Thyroid gland (tissue), 4 donors: Measurements from ENCODE around the gene TTF1. TPM values are rescaled to one million over a fixed set of nuclear protein-coding genes. Genes with fewer than 3 reads are reported as not detected.

Experiments used
- DNase-seq, 2 donors: peaks; one replicate each; pipeline ENCODE4 v3.0.0-alpha.2; 2019
- H3K27ac ChIP-seq, 3 donors: fragments of 200-600 bp; sonication (generic); 1 replicate in 2 of 3; 2 replicates in 1 of 3; pipeline ENCODE4 v1.5.1; 2016 to 2019; ENCODE audit warnings: mild to moderate bottlenecking in 1 of 3, moderate library complexity in 1 of 3
- H3K27me3 ChIP-seq: fragments of 200-600 bp; sonication (generic); one replicate; pipeline ENCODE4 v1.5.1; 2019
- H3K36me3 ChIP-seq, 2 donors: fragments of 200-600 bp; sonication (generic); one replicate each; pipeline ENCODE4 v1.5.1; 2016 to 2019
- H3K4me1 ChIP-seq, 2 donors: fragments of 200-600 bp; sonication (generic); one replicate each; pipeline ENCODE4 v1.5.1; 2017 to 2019
- H3K4me3 ChIP-seq, 3 donors: fragments of 200-600 bp; sonication (generic); replicated peaks in 1 of 3; 1 replicate in 2 of 3; 2 replicates in 1 of 3; pipeline ENCODE4 v1.5.1; 2016; ENCODE audit warnings: mild to moderate bottlenecking in 1 of 3
- H3K9me3 ChIP-seq: fragments of 200-600 bp; sonication (generic); one replicate; pipeline ENCODE4 v1.5.1; 2017
- CTCF ChIP-seq, 6 experiments: fragments of 200-600 bp in 3 of 6; fragments of 450-650 bp in 3 of 6; sonication (generic) in 3 of 6; IDR thresholded peaks; one replicate each; pipeline ENCODE4 v1.5.1; 2016 to 2019; ENCODE audit warnings: antibody characterized with exemption in 6 of 6, mild to moderate bottlenecking in 2 of 6, inconsistent platforms in 1 of 6, moderate library complexity in 1 of 6
- POLR2A ChIP-seq, 2 donors: fragments of 450-650 bp; IDR thresholded peaks; one replicate each; pipeline ENCODE4 v1.6.1; 2017; ENCODE audit warnings: antibody characterized with exemption in 2 of 2, mild to moderate bottlenecking in 2 of 2, moderate library complexity in 1 of 2
- WGBS, 2 donors: methylation state at CpG; one replicate each; pipeline ENCODE4 v1.1.5; 2017; 5-methylcytosine and 5-hydroxymethylcytosine counted together
- intact Hi-C: fragments of 100-400 bp; cut with DNase I; formaldehyde crosslinking; loops from one replicate; pipeline ENCODE4 v1.15.1; 2023
- total RNA-seq, 4 donors: library from RNA; depleted of rRNA; stranded (reverse); fragments of >200 nt; gene quantifications; one replicate each; pipeline ENCODE4 v1.2.3, GENCODE V29; 2016

Gene TTF1
- total RNA-seq, 4 donors from 2014 or later, result 10.8 to 19.3 (median 13.6) TPM

- H3K27me3 ChIP-seq, result no peaks in the 10 kb centered on the region
- intact Hi-C loops, result no loop called here
- H3K4me3 ChIP-seq, result no peak overlapping the region
- no peaks in the 10 kb centered on the region for H3K4me1 ChIP-seq
- WGBS, 2 donors, result 50 to 58% methylated on average over 22 of the region's 22 CpGs
- no peaks in the 10 kb centered on the region for H3K9me3 ChIP-seq
- no peak for DNase-seq
- no peak overlapping the region for H3K27ac ChIP-seq
- TF ChIP-seq POLR2A (IDR thresholded peaks at IDR 0.05) (no peak), CTCF (IDR thresholded peaks at IDR 0.05) (no peak)
- no peaks in the 10 kb centered on the region for H3K36me3 ChIP-seq
Measured at GRCh38 chr9:132424857-132425674, 18.4 kb upstream of the TTF1 start.

DNA sequence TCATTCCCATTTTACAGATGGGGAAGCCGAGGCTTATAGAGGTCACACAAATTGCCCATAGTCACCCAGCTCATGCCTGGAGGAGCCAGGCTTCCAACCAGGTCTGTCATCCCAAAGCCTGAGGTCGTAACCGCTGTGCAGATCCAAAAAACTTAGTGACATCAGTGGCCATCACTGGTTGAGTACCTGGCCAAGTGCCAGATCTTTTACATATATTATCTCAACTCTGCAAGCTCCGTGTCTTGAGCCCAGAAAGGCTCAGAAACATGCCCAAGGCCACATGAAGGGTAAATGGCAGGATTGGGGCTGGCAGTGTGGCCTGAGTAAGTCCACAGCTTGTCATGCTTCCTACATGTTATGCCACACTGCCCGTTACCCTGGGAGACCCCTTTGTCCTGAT, 16.9 kb upstream of the TTF1 start:
- Histone ChIP-seq H3K9me3 (no peaks in the 10 kb centered on the region), H3K4me1 (no peaks in the 10 kb centered on the region), H3K4me3 (no peak overlapping the region), H3K36me3 (no peaks in the 10 kb centered on the region), H3K27me3 (no peaks in the 10 kb centered on the region), H3K27ac (no peak overlapping the region)
- WGBS, 2 donors, result 78 to 87% methylated on average over 5 of the region's 5 CpGs
- intact Hi-C loops, result no loop called here
- DNase-seq, result no peak
- TF ChIP-seq CTCF (IDR thresholded peaks at IDR 0.05) (no peak), POLR2A (IDR thresholded peaks at IDR 0.05) (no peak)

DNA sequence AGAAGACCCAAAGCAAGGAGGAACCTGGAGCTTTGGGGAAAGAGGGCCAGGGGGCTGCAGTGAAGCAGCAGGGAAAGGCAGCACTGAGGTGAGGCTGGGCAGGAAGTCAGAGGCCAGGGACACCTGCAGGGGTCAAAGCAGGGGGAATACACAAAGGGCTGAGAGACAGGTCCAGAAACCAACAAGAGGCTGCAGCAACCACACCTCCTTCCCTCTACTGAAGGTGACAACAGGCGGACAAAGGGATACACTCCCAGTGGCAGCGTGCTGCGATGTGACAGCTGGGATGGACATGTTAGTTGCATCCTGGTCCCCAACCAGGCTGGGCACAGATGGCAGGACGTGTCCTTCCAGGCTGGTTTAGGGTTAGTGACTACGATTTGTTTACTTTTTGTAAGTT, 15.9 kb upstream of the TTF1 start:
- no peak overlapping the region for H3K27ac ChIP-seq
- H3K9me3 ChIP-seq, result no peaks in the 10 kb centered on the region
- TF ChIP-seq CTCF (IDR thresholded peaks at IDR 0.05), result no peak
- TF ChIP-seq POLR2A (IDR thresholded peaks at IDR 0.05), result no peak
- H3K36me3 ChIP-seq, result no peaks in the 10 kb centered on the region
- no peaks in the 10 kb centered on the region for H3K4me1 ChIP-seq
- H3K4me3 ChIP-seq, result no peak overlapping the region
- DNase-seq, result no peak
- no peaks in the 10 kb centered on the region for H3K27me3 ChIP-seq
- 52 to 56% methylated on average over 5 of the region's 5 CpGs for WGBS, 2 donors
- intact Hi-C loops, result no loop called here

GRCh38 chr9:132418726-132419363, 12.2 kb upstream of the TTF1 start:
- H3K27ac ChIP-seq, result no peak overlapping the region
- no peak for DNase-seq
- H3K36me3 ChIP-seq, result no peaks in the 10 kb centered on the region
- TF ChIP-seq POLR2A (IDR thresholded peaks at IDR 0.05), result no peak
- TF ChIP-seq CTCF (IDR thresholded peaks at IDR 0.05), result no peak
- no peaks in the 10 kb centered on the region for H3K9me3 ChIP-seq
- no peak overlapping the region for H3K4me3 ChIP-seq
- intact Hi-C loops, result loop anchor here (10.0 kb wide), 1 partner anchor 376 kb away; no protein-coding TSS in a partner anchor
- no peaks in the 10 kb centered on the region for H3K4me1 ChIP-seq
- no peaks in the 10 kb centered on the region for H3K27me3 ChIP-seq
- WGBS, 2 donors, result 58 to 60% methylated on average over 5 of the region's 5 CpGs

- TF ChIP-seq POLR2A (IDR thresholded peaks at IDR 0.05) (no peak), CTCF (IDR thresholded peaks at IDR 0.05) (no peak)
- 31 to 37% methylated on average over 12 of the region's 12 CpGs for WGBS, 2 donors
- H3K4me1 ChIP-seq, result peaks cover 10 to 15% of the 10 kb centered on the region in 2 donors
- intact Hi-C loops, result loop anchor here (10.0 kb wide), 1 partner anchor 380 kb away; no protein-coding TSS in a partner anchor
- H3K36me3 ChIP-seq, result no peaks in the 10 kb centered on the region
- no peak overlapping the region for H3K27ac ChIP-seq
- peaks cover 9% of the 10 kb centered on the region for H3K27me3 ChIP-seq
- H3K4me3 ChIP-seq, result no peak overlapping the region
- DNase-seq, result no peak
- no peaks in the 10 kb centered on the region for H3K9me3 ChIP-seq
Measured at GRCh38 chr9:132415181-132415580, 8.5 kb upstream of the TTF1 start.
